LNCAP (cell line): ENCODE measurements around the gene TACC2.

Source experiments
- CTCF ChIP-seq: fragments of 450-650 bp; IDR thresholded peaks from 2 replicates; pipeline ENCODE4 v1.5.1; 2017; ENCODE audit warnings: mild to moderate bottlenecking

The TACC2 gene

GRCh38 chr10:122018951-122019413 is 30.0 kb downstream of the TACC2 start:
- no peak for TF ChIP-seq CTCF

GRCh38 chr10:122019414-122019975 is 30.5 kb downstream of the TACC2 start:
- TF ChIP-seq CTCF, result no peak

DNA sequence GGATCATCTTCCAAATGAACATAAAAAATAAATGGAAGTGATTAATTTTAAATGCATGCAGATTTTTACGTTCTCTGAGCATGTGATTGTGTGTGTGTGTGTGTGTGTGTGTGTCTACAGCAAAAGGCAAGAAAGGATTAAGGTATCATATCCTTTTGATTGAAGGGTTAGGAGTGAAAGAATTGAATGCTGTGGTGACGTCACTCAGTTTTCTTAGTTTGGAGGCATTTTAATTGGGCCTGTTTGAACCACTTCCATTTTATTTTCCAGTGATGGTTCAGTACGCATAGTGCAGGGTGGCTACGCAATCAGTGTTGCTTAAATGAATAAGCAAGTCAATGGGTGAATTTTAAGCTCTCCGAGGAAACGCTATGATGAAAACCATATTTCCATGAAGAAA is 31.3 kb downstream of the TACC2 start:
- no peak for TF ChIP-seq CTCF

- no peak for TF ChIP-seq CTCF
These were observed 32.4 kb downstream of the TACC2 start for GRCh38 chr10:122021379-122021778.

DNA sequence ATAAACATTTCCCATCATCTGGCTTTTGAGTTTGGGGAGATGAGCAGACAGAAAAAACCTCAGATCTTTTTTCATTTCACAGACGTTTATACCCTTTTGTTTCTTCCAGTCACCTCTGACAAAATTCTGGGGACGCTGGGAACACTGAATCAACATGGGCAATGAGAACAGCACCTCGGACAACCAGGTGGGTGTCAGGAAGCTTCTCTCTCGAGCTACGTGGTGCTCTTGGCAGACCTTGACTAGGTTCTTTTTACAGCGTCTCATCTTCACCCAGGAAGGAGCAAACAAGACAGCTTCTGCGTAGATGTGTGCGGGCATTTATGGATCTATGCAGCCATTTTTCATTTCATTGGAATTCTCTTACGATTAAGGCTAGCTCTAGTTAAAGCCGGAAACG is 32.9 kb downstream of the TACC2 start:
- TF ChIP-seq CTCF, result no peak

DNA sequence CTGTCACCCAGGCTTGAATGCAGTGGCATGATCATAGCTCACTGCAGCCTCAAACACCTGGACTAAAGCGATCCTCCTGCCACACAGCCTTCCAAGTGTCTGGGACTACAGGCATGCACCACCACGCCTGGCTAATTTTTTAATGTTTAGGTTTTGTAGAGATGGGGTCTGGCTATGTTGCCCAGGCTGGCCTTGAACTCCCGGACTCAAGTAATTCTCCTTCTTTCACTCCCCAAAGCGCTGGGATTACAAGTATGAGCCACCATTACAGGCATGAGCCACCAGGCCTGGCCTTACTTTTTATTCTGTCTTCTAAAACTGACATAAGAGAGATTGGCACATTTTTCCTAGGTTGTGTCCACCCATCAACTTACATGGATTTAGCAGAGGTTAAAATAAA is 33.3 kb downstream of the TACC2 start:
- TF ChIP-seq CTCF, result no peak

DNA sequence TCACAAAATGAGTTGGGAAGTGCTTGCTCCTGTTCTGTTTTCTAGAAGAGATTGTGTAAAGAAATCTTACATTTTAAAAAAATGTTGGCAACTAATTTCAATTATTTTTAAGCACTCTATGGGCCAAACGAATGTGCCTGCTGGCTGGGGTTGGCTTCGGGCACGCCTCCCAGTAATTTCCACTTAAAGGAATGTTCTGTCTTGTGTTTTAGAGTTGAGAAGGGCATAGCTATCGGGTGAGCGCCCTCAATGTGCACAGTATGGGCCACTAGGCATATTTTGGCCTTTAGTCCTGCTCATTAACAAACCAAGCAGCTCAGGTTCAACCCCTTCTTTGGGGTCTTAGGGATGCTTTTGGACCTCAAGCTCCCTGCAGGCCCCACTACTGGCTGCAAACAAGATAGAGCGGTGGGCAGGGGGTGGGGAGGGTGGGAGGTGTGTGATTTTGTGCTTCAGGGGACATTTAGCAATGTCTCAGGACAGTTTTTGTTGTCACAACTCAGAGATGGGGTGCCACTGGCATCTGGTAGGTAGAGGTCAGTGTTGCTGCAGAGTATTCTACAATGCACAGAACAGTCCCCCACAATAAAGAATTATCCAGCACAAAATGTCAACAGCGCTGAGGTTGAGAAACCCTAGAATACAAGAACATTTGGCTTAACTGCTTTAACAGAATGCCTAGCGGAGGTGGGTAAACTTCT is 40.7 kb downstream of the TACC2 start:
- no peak for TF ChIP-seq CTCF
